Measurements from ENCODE around the gene SEPTIN3.

GRCh38 chr22:41971431-41971830 is 2.2 kb downstream of the SEPTIN3 start:
- no peak for TF ChIP-seq CTCF (IDR thresholded peaks at IDR 0.05 in 2 of 3, conservative IDR thresholded peaks at IDR 0.05 in 1 of 3; ENCODE audit: insufficient read depth in 2 of 3, low read depth in 1 of 3, low read length in 3 of 3)
- TF ChIP-seq, protein P1, sequence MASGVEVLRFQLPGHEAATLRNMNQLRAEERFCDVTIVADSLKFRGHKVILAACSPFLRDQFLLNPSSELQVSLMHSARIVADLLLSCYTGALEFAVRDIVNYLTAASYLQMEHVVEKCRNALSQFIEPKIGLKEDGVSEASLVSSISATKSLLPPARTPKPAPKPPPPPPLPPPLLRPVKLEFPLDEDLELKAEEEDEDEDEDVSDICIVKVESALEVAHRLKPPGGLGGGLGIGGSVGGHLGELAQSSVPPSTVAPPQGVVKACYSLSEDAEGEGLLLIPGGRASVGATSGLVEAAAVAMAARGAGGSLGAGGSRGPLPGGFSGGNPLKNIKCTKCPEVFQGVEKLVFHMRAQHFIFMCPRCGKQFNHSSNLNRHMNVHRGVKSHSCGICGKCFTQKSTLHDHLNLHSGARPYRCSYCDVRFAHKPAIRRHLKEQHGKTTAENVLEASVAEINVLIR (CRISPR knock-in tag; IDR thresholded peaks at IDR 0.05), result no peak
- TF ChIP-seq KLF16 (IDR thresholded peaks at IDR 0.05), result no peak
- no peak for TF ChIP-seq ZNF316 (IDR thresholded peaks at IDR 0.05)
- TF ChIP-seq ZNF12 (CRISPR knock-in tag; IDR thresholded peaks at IDR 0.05), result no peak
